Right ventricle myocardium inferior (tissue), 1 donor: ENCODE measurements around the gene GSTA2. TPM values are rescaled to one million over a fixed set of nuclear protein-coding genes. Genes with fewer than 3 reads are reported as not detected.

Experiments used
- total RNA-seq: library from RNA; stranded (reverse); fragmentation: NEBNext Ultra II Directional; extraction: Animal tissue kit (Norgen Biotek cat#: 25700); gene quantifications from one replicate; pipeline ENCODE4 v1.2.1, GENCODE V29; 2021
- donor health status: DM: no; HTN: yes; CAD: no; lungs with severe emphysema.

The GSTA2 gene
- total RNA-seq, 1 donor from 2014 or later: not detected

Other genes with a start within 250 kb of the GSTA2 start
- gene TRAM2, start 186.4 kb downstream of the GSTA2 start, total RNA-seq: 12.6 TPM
- gene TMEM14A, start 92.4 kb downstream of the GSTA2 start, total RNA-seq: 8.7 TPM
- not detected for gene GSTA1, start 40.3 kb upstream of the GSTA2 start, total RNA-seq
- not detected for gene GSTA5, start 77.3 kb upstream of the GSTA2 start, total RNA-seq
- not detected for gene GSTA3, start 146.2 kb upstream of the GSTA2 start, total RNA-seq
- 10.6 TPM for gene GSTA4, start 231.8 kb upstream of the GSTA2 start, total RNA-seq